K562 treated with DMSO at 1 percent for 12 hours (cell line): ENCODE results near the gene LIMS2. TPM values are rescaled to one million over a fixed set of nuclear protein-coding genes. Genes with fewer than 3 reads are reported as not detected.

Experiments
- total RNA-seq: library from RNA; unstranded; fragments of 300-600 nt; gene quantifications from 2 replicates; pipeline ENCODE4 v1.2.3, GENCODE V29; 2022; ENCODE audit not compliant: insufficient read depth

Gene LIMS2
- total RNA-seq: not detected in 2 replicates

DNA sequence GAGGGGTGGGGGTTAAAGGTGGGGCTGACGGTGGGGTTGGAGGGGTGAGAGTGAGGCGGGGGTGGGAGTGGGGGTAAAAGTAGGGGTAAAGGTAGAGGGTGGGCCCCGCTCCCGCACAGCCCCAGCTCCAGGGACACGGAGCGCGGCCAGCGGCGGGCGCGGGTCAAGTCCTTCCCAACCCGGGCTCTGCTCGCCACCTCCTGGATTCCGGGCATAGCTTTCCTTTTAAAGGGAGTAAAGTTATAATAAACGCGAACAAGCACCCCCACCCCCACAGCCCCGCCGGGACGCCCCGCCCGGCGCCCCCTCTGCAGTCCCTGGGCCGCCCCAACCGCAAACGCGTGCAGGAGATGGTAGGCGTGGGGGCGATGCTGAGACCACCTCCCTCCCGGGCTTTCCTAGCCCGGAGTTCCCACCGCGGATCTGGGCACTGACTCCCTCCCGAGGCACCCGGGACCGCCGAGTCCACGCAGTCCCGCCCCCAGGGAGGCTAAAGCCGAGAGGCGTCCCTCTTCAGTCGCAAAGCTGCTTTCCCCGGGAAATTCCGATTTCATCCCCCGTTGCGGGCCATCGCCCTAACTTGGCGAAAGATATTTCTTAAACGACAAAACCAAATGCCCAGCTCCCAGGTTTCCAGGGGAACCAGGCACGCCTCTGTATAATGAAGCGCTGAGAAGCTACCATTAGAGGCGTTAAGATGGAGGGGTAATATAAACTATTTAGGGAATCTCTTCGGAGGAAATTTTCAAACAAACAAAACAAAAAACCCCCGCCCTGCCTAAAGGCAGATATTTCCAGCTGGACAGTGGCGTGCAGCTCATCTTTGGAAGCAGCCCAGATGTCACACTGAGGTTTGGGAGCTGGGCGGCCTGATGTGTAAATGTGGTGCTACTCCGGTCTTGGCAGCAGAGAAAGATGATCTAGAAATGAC, at the start of gene LIMS2:
Gene LIMS2 (minus strand): TSS at position 200 of the 931 bp plus-strand sequence. CDS start 506 bp downstream, outside the sequence.

GRCh38 chr2:127701193-127701650, 25.9 kb upstream of the LIMS2 start, which contains the start of gene SFT2D3:
TSS of gene SFT2D3 (plus strand) at chr2:127701497. CDS start at chr2:127701529, 32 bp downstream.

GRCh38 chr2:127645395-127646291, 29.7 kb downstream of the LIMS2 start, which contains the start of gene GPR17:
TSS of gene GPR17 (plus strand) at chr2:127646153. CDS start at chr2:127650736, 4,583 bp downstream.

Other genes starting within 250 kb of the LIMS2 start
- gene IWS1, start 149.0 kb downstream of the LIMS2 start, total RNA-seq: 22.4 and 43.1 TPM in 2 replicates
- gene MYO7B, start 139.8 kb downstream of the LIMS2 start, total RNA-seq: not detected in 2 replicates
- gene GPR17, start 29.4 kb downstream of the LIMS2 start, total RNA-seq: not detected in 2 replicates
- 10.1 and 11.3 TPM in 2 replicates for gene SFT2D3, start 26.0 kb upstream of the LIMS2 start, total RNA-seq
- gene WDR33, start 135.6 kb upstream of the LIMS2 start, total RNA-seq: 9.5 and 19.6 TPM in 2 replicates
- gene POLR2D, start 182.6 kb upstream of the LIMS2 start, total RNA-seq: 22.1 and 35.3 TPM in 2 replicates
- gene AMMECR1L, start 210.4 kb upstream of the LIMS2 start, total RNA-seq: 4.5 and 11.4 TPM in 2 replicates